H1 (cell line): ENCODE measurements around the gene LPAR3. TPM values are rescaled to one million over a fixed set of nuclear protein-coding genes. Genes with fewer than 3 reads are reported as not detected.

Experiments
- CTCF ChIA-PET: fragments of 300-600 bp; sonication (Branson Sonifier 250); formaldehyde crosslinking; loops from one replicate; lab custom pipeline; 2021; ENCODE audit not compliant: partially characterized antibody; lab: Charles Lee
- POLR2A ChIA-PET: fragments of 300-600 bp; sonication (Branson Sonifier 250); formaldehyde crosslinking; loops from one replicate; lab custom pipeline; 2021; ENCODE audit warnings: inconsistent platforms; ENCODE audit not compliant: partially characterized antibody; lab: Charles Lee
- DNase-seq, 2 experiments: peaks; one replicate each; pipeline versions ENCODE4 v3.0.0 to v3.0.0-alpha.2; 2010 to 2022; ENCODE audit warnings: low spot score in 2 of 2, low read depth in 1 of 2, mixed read lengths in 1 of 2
- FAIRE-seq: peaks from 2 replicates; lab custom pipeline; 2011; peaks lifted over from hg19 to GRCh38; lab: Jason Lieb, UNC
- H2AFZ ChIP-seq: 2 replicates; pipeline ENCODE4 v1.8.1; 2012; ENCODE audit warnings: low read length, inconsistent platforms
- H2AK5ac ChIP-seq: 2 replicates; pipeline ENCODE4 v1.6.1; 2013; ENCODE audit warnings: low read depth, low read length
- H2BK120ac ChIP-seq: replicated peaks from 2 replicates; pipeline ENCODE3; 2013; ENCODE audit warnings: low read depth, low read length, inconsistent platforms
- H2BK12ac ChIP-seq: 2 replicates; pipeline ENCODE4 v1.6.1; 2013; ENCODE audit warnings: low read depth, low read length
- H2BK15ac ChIP-seq: 2 replicates; pipeline ENCODE4 v1.6.1; 2013; ENCODE audit warnings: low read length
- H2BK20ac ChIP-seq: 2 replicates; pipeline ENCODE4 v1.6.1; 2013; ENCODE audit warnings: low read length
- H2BK5ac ChIP-seq: 2 replicates; pipeline ENCODE4 v1.6.1; 2013; ENCODE audit warnings: low read depth, low read length
- H3K14ac ChIP-seq: 2 replicates; pipeline ENCODE4 v1.6.1; 2013; ENCODE audit warnings: inconsistent platforms; ENCODE audit not compliant: insufficient read length
- H3K18ac ChIP-seq: 2 replicates; pipeline ENCODE4 v1.6.1; 2013; ENCODE audit warnings: low read length; ENCODE audit errors: extremely low read depth
- H3K23ac ChIP-seq: 2 replicates; pipeline ENCODE4 v1.6.1; 2013; ENCODE audit warnings: inconsistent platforms; ENCODE audit not compliant: insufficient read length
- H3K23me2 ChIP-seq: 2 replicates; pipeline ENCODE4 v1.6.1; 2013; ENCODE audit warnings: low read depth, low read length
- H3K27ac ChIP-seq: 2 replicates; pipeline ENCODE4 v1.6.1; 2011; ENCODE audit warnings: low read depth, low read length, inconsistent platforms
- H3K27me3 ChIP-seq, 4 experiments: replicated peaks in 1 of 4; 1 replicate in 1 of 4; 2 replicates in 3 of 4; pipeline versions ENCODE4 v1.6.1 to v1.8.1; 2011 to 2013; ENCODE audit warnings: low read length in 3 of 4, mild to moderate bottlenecking in 3 of 4, inconsistent platforms in 2 of 4, mixed read lengths in 2 of 4, moderate library complexity in 1 of 4; ENCODE audit not compliant: control insufficient read depth in 3 of 4, insufficient read depth in 3 of 4; ENCODE audit errors: extremely low read depth in 1 of 4
- H3K36me3 ChIP-seq, 4 experiments: 2 replicates each; pipeline versions ENCODE4 v1.6.1 to v1.8.1; 2011 to 2013; ENCODE audit warnings: mild to moderate bottlenecking in 4 of 4, low read length in 3 of 4, moderate library complexity in 2 of 4, control low read depth in 1 of 4, inconsistent platforms in 1 of 4; ENCODE audit not compliant: insufficient read depth in 4 of 4, control insufficient read depth in 2 of 4
- H3K4ac ChIP-seq: replicated peaks from 2 replicates; pipeline ENCODE3; 2013; ENCODE audit warnings: low read length, low read depth, mixed read lengths, inconsistent platforms; ENCODE audit not compliant: insufficient read length
- H3K4me1 ChIP-seq, 4 experiments: replicated peaks in 1 of 4; 1 replicate in 1 of 4; 2 replicates in 3 of 4; pipeline versions ENCODE4 v1.6.1 to v1.8.1; 2011 to 2013; ENCODE audit warnings: low read length in 3 of 4, inconsistent platforms in 2 of 4, mixed read lengths in 1 of 4; ENCODE audit not compliant: insufficient read depth in 4 of 4, control insufficient read depth in 3 of 4
- H3K4me2 ChIP-seq, 2 experiments: 2 replicates each; pipeline versions ENCODE4 v1.6.1 to v1.8.1; 2011 to 2013; ENCODE audit warnings: low read depth in 2 of 2, low read length in 2 of 2, control low read depth in 1 of 2, inconsistent platforms in 1 of 2, mild to moderate bottlenecking in 1 of 2; ENCODE audit not compliant: insufficient read depth in 1 of 2
- H3K4me3 ChIP-seq, 4 experiments: fragments of 200-600, 300-600 bp in 1 of 4; sonication (generic), shearing (Covaris generic), sonication (Bioruptor Twin) in 1 of 4; 2 replicates each; pipeline versions ENCODE4 v1.5.1 to v1.8.1; 2011 to 2016; ENCODE audit warnings: low read length in 4 of 4, low read depth in 3 of 4, control low read depth in 2 of 4, inconsistent platforms in 2 of 4, mild to moderate bottlenecking in 2 of 4, mixed read lengths in 1 of 4, moderate library complexity in 1 of 4; ENCODE audit not compliant: insufficient read depth in 2 of 4; ENCODE audit errors: extremely low read depth in 1 of 4
- H3K56ac ChIP-seq: replicated peaks from 2 replicates; pipeline ENCODE3; 2013; ENCODE audit warnings: low read depth, mild to moderate bottlenecking, mixed read lengths, low read length, inconsistent platforms; ENCODE audit not compliant: insufficient read length
- H3K79me1 ChIP-seq: 2 replicates; pipeline ENCODE4 v1.6.1; 2013; ENCODE audit warnings: low read depth, low read length, control low read depth
- H3K79me2 ChIP-seq, 2 experiments: 2 replicates each; pipeline versions ENCODE4 v1.6.1 to v1.8.1; 2012 to 2013; ENCODE audit warnings: low read length in 2 of 2, mild to moderate bottlenecking in 2 of 2, inconsistent platforms in 1 of 2; ENCODE audit not compliant: insufficient read depth in 2 of 2, control insufficient read depth in 1 of 2
- H3K9ac ChIP-seq, 4 experiments: replicated peaks in 1 of 4; 1 replicate in 1 of 4; 2 replicates in 3 of 4; pipeline versions ENCODE4 v1.6.1 to v1.8.1; 2011 to 2013; ENCODE audit warnings: low read depth in 3 of 4, low read length in 3 of 4, control low read depth in 2 of 4, mild to moderate bottlenecking in 2 of 4, moderate library complexity in 2 of 4, inconsistent platforms in 1 of 4; ENCODE audit errors: extremely low read depth in 1 of 4
- H3K9me3 ChIP-seq, 2 experiments: 2 replicates each; pipeline versions ENCODE4 v1.6.1 to v1.8.1; 2012 to 2013; ENCODE audit warnings: mild to moderate bottlenecking in 2 of 2, moderate library complexity in 2 of 2, control low read depth in 1 of 2, inconsistent platforms in 1 of 2, low read depth in 1 of 2, low read length in 1 of 2, mixed read lengths in 1 of 2; ENCODE audit not compliant: insufficient read depth in 2 of 2
- H4K20me1 ChIP-seq, 2 experiments: replicated peaks in 1 of 2; 2 replicates each; pipeline versions ENCODE3 to v1.8.1; 2011 to 2013; ENCODE audit warnings: inconsistent platforms in 2 of 2, low read length in 2 of 2, mild to moderate bottlenecking in 1 of 2; ENCODE audit not compliant: insufficient read depth in 2 of 2, control insufficient read depth in 1 of 2
- H4K5ac ChIP-seq: 2 replicates; pipeline ENCODE4 v1.6.1; 2013; ENCODE audit warnings: low read length, low read depth, mixed read lengths, inconsistent platforms; ENCODE audit not compliant: insufficient read length
- H4K8ac ChIP-seq: 2 replicates; pipeline ENCODE4 v1.8.0; 2013; ENCODE audit warnings: mild to moderate bottlenecking, moderate library complexity, low read length, inconsistent platforms; ENCODE audit not compliant: insufficient read depth; ENCODE audit errors: extremely low read depth
- H4K91ac ChIP-seq: replicated peaks from 2 replicates; pipeline ENCODE3; 2013; ENCODE audit warnings: low read length, mixed read lengths, inconsistent platforms; ENCODE audit not compliant: insufficient read length
- BCL11A ChIP-seq, 2 experiments: IDR thresholded peaks; one replicate each; pipeline ENCODE4 v1.6.1; 2011; ENCODE audit warnings: low read depth in 2 of 2, low read length in 2 of 2, mild to moderate bottlenecking in 2 of 2
- BRCA1 ChIP-seq: IDR thresholded peaks from 2 replicates; pipeline ENCODE4 v1.6.1; 2012; ENCODE audit warnings: low read depth, low read length, improper control_type of control experiment
- CTBP2 ChIP-seq: IDR thresholded peaks from 2 replicates; pipeline ENCODE4 v1.7.0; 2011; ENCODE audit warnings: borderline replicate concordance, mild to moderate bottlenecking, moderate library complexity, mixed read lengths, low read length; ENCODE audit not compliant: insufficient read depth, insufficient read length
- EP300 ChIP-seq, 2 experiments: IDR thresholded peaks; 1 replicate in 1 of 2; 2 replicates in 1 of 2; pipeline ENCODE4 v1.6.1; 2011 to 2012; ENCODE audit warnings: low read depth in 2 of 2, low read length in 2 of 2, mild to moderate bottlenecking in 2 of 2, borderline replicate concordance in 1 of 2, inconsistent platforms in 1 of 2, moderate library complexity in 1 of 2
- EZH2 ChIP-seq: fragments of 200-600 bp; sonication (generic); IDR thresholded peaks from 2 replicates; pipeline ENCODE4 v1.7.1; 2012; ENCODE audit warnings: low read depth, mild to moderate bottlenecking, moderate library complexity, low read length, inconsistent platforms; ENCODE audit not compliant: severe bottlenecking
- HDAC6 ChIP-seq: IDR thresholded peaks from one replicate; pipeline ENCODE4 v1.7.1; 2012; ENCODE audit warnings: low read depth, mild to moderate bottlenecking, inconsistent platforms, low read length, moderate library complexity
- NANOG ChIP-seq: IDR thresholded peaks from 2 replicates; pipeline ENCODE4 v1.6.1; 2011; ENCODE audit warnings: low read length, low read depth, mild to moderate bottlenecking, inconsistent platforms; ENCODE audit not compliant: insufficient read depth, poor library complexity, severe bottlenecking
- POLR2AphosphoS5 ChIP-seq: IDR thresholded peaks from 2 replicates; pipeline ENCODE4 v1.6.1; 2011; ENCODE audit warnings: low read depth, low read length
- SIN3A ChIP-seq, 2 experiments: IDR thresholded peaks in 1 of 2; conservative IDR thresholded peaks in 1 of 2; 2 replicates each; pipeline ENCODE4 v1.6.1; 2011 to 2012; ENCODE audit warnings: low read length in 2 of 2, improper control_type of control experiment in 1 of 2, low read depth in 1 of 2, mild to moderate bottlenecking in 1 of 2
- WGBS, 2 experiments: shearing (Covaris generic) in 1 of 2; methylation state at CpG; one replicate each; pipeline versions ENCODE4 v1.1.6 to v1.1.7; 2013 to 2015; ENCODE audit warnings: low lambda C conversion rate in 2 of 2, mixed read lengths in 2 of 2, inconsistent platforms in 1 of 2, low coverage in 1 of 2, missing lambda C conversion rate in 1 of 2; ENCODE audit not compliant: insufficient replicate concordance in 2 of 2, insufficient coverage in 1 of 2, insufficient read length in 1 of 2; ENCODE audit errors: extremely low coverage in 1 of 2, missing lambda C conversion rate in 1 of 2; 5-methylcytosine and 5-hydroxymethylcytosine counted together
- polyA plus RNA-seq, 7 experiments: library from polyadenylated mRNA; depleted of rRNA in 3 of 7; stranded (reverse) in 5 of 7; unstranded in 2 of 7; fragments of >200 nt in 5 of 7; fragments of 200-250 nt in 2 of 7; gene quantifications; 1 replicate in 5 of 7; 2 replicates in 1 of 7; 4 replicates in 1 of 7; pipeline versions ENCODE4 v1.2.1 to v1.2.3, GENCODE V29; 2011 to 2013; ENCODE audit warnings: missing spikeins in 2 of 7, mixed read lengths in 2 of 7
- total RNA-seq: library from RNA; stranded (reverse); fragmentation: NEBNext Ultra II Directional; extraction: Animal tissue kit (Norgen Biotek cat#: 25700); gene quantifications from 2 replicates; pipeline ENCODE4 v1.2.1, GENCODE V29; 2021
- TF ChIP-seq, protein P1 (sequence below): IDR thresholded peaks from 2 replicates; pipeline ENCODE4 v1.6.1; 2011; ENCODE audit warnings: low read length, improper control_type of control experiment

Gene LPAR3
- total and polyA plus RNA-seq, 2 of the 8 experiments (the other 6 are each of a cell fraction or from before 2014, with no cell fraction given): 17.1 to 25.4 TPM

DNA sequence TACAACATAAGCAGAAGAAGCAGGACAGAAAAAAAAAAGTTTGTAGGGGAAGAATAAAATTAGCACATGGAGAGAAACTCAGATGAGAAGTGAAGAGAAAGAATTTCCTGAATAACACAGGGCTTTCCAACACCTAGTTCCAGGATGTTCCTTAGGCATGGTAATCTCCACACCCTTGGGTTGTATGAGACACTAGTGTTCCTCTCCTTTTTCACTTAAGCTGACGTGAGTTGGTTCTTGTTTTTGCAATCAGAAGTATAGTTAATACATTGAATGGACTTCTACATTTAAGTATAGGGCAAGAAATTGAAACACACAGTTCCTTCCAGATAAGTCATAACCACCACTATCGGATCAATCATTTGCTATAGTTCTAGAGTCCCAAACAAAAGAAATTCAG lies 51.0 kb downstream of the LPAR3 start:
- H3K4ac ChIP-seq: no peak overlapping the region
- CTCF ChIA-PET: interaction anchor here (1.2 kb wide), 1 partner anchor 8 kb away, joined by 3 read pairs; no protein-coding TSS in a partner anchor
- H4K5ac ChIP-seq: no peak overlapping the region
- H4K8ac ChIP-seq: no peak overlapping the region
- peaks cover 0 to 1% of the 10 kb centered on the region in 2 experiments for H4K20me1 ChIP-seq
- H3K27me3 ChIP-seq: peaks cover 0 to 1% (median 0%) of the 10 kb centered on the region in 4 experiments; a peak in 1 of 7 replicates
- no peak overlapping the region for H2BK120ac ChIP-seq
- no peak overlapping the region for H2BK20ac ChIP-seq
- no peak overlapping the region for H3K23ac ChIP-seq
- no peaks in the 10 kb centered on the region for H3K36me3 ChIP-seq
- no peak overlapping the region for H3K4me2 ChIP-seq
- FAIRE-seq: peak; percentile 28
- no peaks in the 10 kb centered on the region for H3K79me1 ChIP-seq
- POLR2A ChIA-PET: no interaction called here
- H3K56ac ChIP-seq: no peak overlapping the region
- H2BK12ac ChIP-seq: no peak overlapping the region
- H3K9me3 ChIP-seq: no peaks in the 10 kb centered on the region
- WGBS, 2 experiments: 80% methylated on average over 2 of the region's 2 CpGs; no CpG with 5 or more reads in 1 of the 2 experiments
- TF ChIP-seq EP300 (IDR thresholded peaks at IDR 0.05; ENCODE audit: borderline replicate concordance in 1 of 2, low read depth in 2 of 2, low read length in 2 of 2) (no peak), SIN3A (conservative IDR thresholded peaks at IDR 0.05 in 1 of 2, IDR thresholded peaks at IDR 0.05 in 1 of 2; ENCODE audit: low read depth in 1 of 2, low read length in 2 of 2) (no peak), HDAC6 (no peak), BRCA1 (no peak), BCL11A (IDR thresholded peaks at IDR 0.05; ENCODE audit: low read depth in 2 of 2, low read length in 2 of 2) (no peak), EZH2 (no peak), CTBP2 (no peak), NANOG (no peak), POLR2AphosphoS5 (no peak)
- TF ChIP-seq, protein P1, sequence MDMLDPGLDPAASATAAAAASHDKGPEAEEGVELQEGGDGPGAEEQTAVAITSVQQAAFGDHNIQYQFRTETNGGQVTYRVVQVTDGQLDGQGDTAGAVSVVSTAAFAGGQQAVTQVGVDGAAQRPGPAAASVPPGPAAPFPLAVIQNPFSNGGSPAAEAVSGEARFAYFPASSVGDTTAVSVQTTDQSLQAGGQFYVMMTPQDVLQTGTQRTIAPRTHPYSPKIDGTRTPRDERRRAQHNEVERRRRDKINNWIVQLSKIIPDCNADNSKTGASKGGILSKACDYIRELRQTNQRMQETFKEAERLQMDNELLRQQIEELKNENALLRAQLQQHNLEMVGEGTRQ: no peak
- no peak overlapping the region for H3K27ac ChIP-seq
- no peak for DNase-seq
- H2AFZ ChIP-seq: no peak overlapping the region
- H2AK5ac ChIP-seq: no peak overlapping the region
- H4K91ac ChIP-seq: no peak overlapping the region
- H3K23me2 ChIP-seq: no peaks in the 10 kb centered on the region
- H3K9ac ChIP-seq: no peak overlapping the region
- H3K14ac ChIP-seq: no peak overlapping the region
- H2BK5ac ChIP-seq: no peak overlapping the region
- H3K79me2 ChIP-seq: no peaks in the 10 kb centered on the region
- no peaks in the 10 kb centered on the region for H3K4me1 ChIP-seq
- H3K18ac ChIP-seq: no peak overlapping the region
- no peak overlapping the region for H2BK15ac ChIP-seq
- H3K4me3 ChIP-seq: no peak overlapping the region
